Gastrocnemius medialis (tissue), 4 donors: ENCODE results near the gene LOC128125822.

Source experiments
- CTCF ChIP-seq, 5 experiments: fragments of 450-650 bp in 3 of 5; fragments of 200-600 bp in 2 of 5; sonication (generic) in 2 of 5; IDR thresholded peaks in 4 of 5; conservative IDR thresholded peaks in 1 of 5; 1 replicate in 4 of 5; 2 replicates in 1 of 5; pipeline ENCODE4 v1.5.1; 2016 to 2019; ENCODE audit warnings: antibody characterized with exemption in 5 of 5, mild to moderate bottlenecking in 3 of 5, moderate library complexity in 3 of 5
- POLR2A ChIP-seq, 2 donors: fragments of 450-650 bp; IDR thresholded peaks; one replicate each; pipeline ENCODE4 v1.6.1; 2017; ENCODE audit warnings: antibody characterized with exemption in 2 of 2, mild to moderate bottlenecking in 2 of 2, moderate library complexity in 2 of 2

GRCh38 chr6:63530182-63530581 lies 42.1 kb upstream of the LOC128125822 start:
- TF ChIP-seq CTCF (IDR thresholded peaks at IDR 0.05 in 4 of 5, conservative IDR thresholded peaks at IDR 0.05 in 1 of 5) (no peak), POLR2A (IDR thresholded peaks at IDR 0.05) (no peak)
